GM12891 (cell line): ENCODE data around the gene TRAF3.

ENCODE experiments used
- POLR2A ChIP-seq: IDR thresholded peaks from 2 replicates; pipeline ENCODE4 v1.6.1; 2011; ENCODE audit warnings: low read depth, low read length, control low read depth
- TAF1 ChIP-seq: IDR thresholded peaks from 2 replicates; pipeline ENCODE4 v1.6.1; 2011; ENCODE audit warnings: low read depth, low read length, control low read depth

DNA sequence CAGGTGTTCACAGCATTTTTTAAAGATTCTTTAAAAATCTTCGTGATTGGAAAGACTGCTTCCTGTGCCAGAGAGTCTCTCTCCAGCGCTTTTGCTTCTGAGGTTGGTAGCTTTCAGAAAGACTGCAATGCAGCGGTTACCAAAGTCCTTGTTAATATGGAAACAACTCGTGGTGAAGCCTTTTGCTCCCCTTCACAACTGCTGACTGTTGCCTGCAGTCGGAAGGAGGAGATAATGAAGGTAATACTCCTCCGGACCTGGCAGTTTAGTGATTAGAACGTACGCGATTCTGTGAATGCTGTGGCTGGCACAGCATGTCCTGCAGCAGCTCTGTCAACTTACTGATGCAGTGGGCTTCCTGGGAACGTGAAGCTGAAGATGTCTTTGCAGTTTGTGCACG, 50.9 kb downstream of the TRAF3 start:
- peak; percentile 24; the same call in 1 of the 2 replicates for TF ChIP-seq POLR2A
- no peak for TF ChIP-seq TAF1
